Breast epithelium (tissue), 4 donors: ENCODE measurements around the gene MAP3K1. TPM values are rescaled to one million over a fixed set of nuclear protein-coding genes. Genes with fewer than 3 reads are reported as not detected.

Experiments
- DNase-seq, 2 donors: peaks; one replicate each; pipeline ENCODE4 v3.0.0-alpha.2; 2019; ENCODE audit warnings: low spot score in 2 of 2
- H3K27ac ChIP-seq, 2 donors: fragments of 200-600 bp; sonication (generic) in 1 of 2; one replicate each; pipeline ENCODE4 v1.5.1; 2016 to 2019; ENCODE audit warnings: mild to moderate bottlenecking in 1 of 2
- H3K27me3 ChIP-seq, 2 donors: fragments of 200-600 bp; sonication (generic) in 1 of 2; one replicate each; pipeline versions ENCODE4 v1.5.1 to v1.6.0; 2017 to 2019; ENCODE audit warnings: control low read depth in 1 of 2, mild to moderate bottlenecking in 1 of 2
- H3K36me3 ChIP-seq: fragments of 200-600 bp; one replicate; pipeline ENCODE4 v1.5.1; 2019
- H3K4me1 ChIP-seq, 2 donors: fragments of 200-600 bp; sonication (generic); one replicate each; pipeline ENCODE4 v1.5.1; 2016 to 2019; ENCODE audit warnings: control low read depth in 1 of 2
- H3K4me3 ChIP-seq, 3 donors: fragments of 200-600 bp; sonication (generic); 1 replicate in 2 of 3; 2 replicates in 1 of 3; pipeline ENCODE4 v1.5.1; 2016 to 2019; ENCODE audit warnings: mild to moderate bottlenecking in 3 of 3, moderate library complexity in 2 of 3
- H3K9me3 ChIP-seq, 2 donors: fragments of 200-600 bp; sonication (generic) in 1 of 2; one replicate each; pipeline ENCODE4 v1.5.1; 2016 to 2019; ENCODE audit warnings: control low read depth in 1 of 2
- CTCF ChIP-seq, 3 donors: fragments of 450-650 bp; IDR thresholded peaks; one replicate each; pipeline ENCODE4 v1.5.1; 2016 to 2017; ENCODE audit warnings: antibody characterized with exemption in 3 of 3, mild to moderate bottlenecking in 3 of 3, moderate library complexity in 3 of 3
- POLR2A ChIP-seq: fragments of 450-650 bp; IDR thresholded peaks from one replicate; pipeline ENCODE4 v1.6.1; 2016; ENCODE audit warnings: antibody characterized with exemption, mild to moderate bottlenecking, moderate library complexity
- POLR2AphosphoS5 ChIP-seq, 3 donors: sonication (generic); formaldehyde crosslinking; IDR thresholded peaks; one replicate each; pipeline ENCODE4 v1.6.1; 2017; ENCODE audit warnings: antibody characterized with exemption in 3 of 3
- intact Hi-C: fragments of 100-400 bp; cut with DNase I; formaldehyde crosslinking; loops from one replicate; pipeline ENCODE4 v1.15.1; 2023; ENCODE audit warnings: low total_unique reads
- total RNA-seq, 3 donors: library from RNA; depleted of rRNA; stranded (reverse); fragments of >200 nt; gene quantifications; one replicate each; pipeline ENCODE4 v1.1.0, GENCODE V29; 2016

Gene MAP3K1
- total RNA-seq, 3 donors from 2014 or later, result 14.9 to 138 (median 77.7) TPM

- intact Hi-C loops, result loop anchor here (5.0 kb wide), 1 partner anchor 329 kb away; no protein-coding TSS in a partner anchor
- Histone ChIP-seq H3K4me3 (no peak overlapping the region), H3K4me1 (no peaks in the 10 kb centered on the region), H3K9me3 (no peaks in the 10 kb centered on the region), H3K27ac (no peak overlapping the region), H3K36me3 (no peaks in the 10 kb centered on the region), H3K27me3 (no peaks in the 10 kb centered on the region)
- TF ChIP-seq POLR2A (no peak), CTCF (IDR thresholded peaks at IDR 0.05) (no peak), POLR2AphosphoS5 (IDR thresholded peaks at IDR 0.05) (no peak)
- no peak for DNase-seq
These were observed 32.1 kb upstream of the MAP3K1 start for GRCh38 chr5:56783261-56783660.

- DNase-seq, result no peak
- no peaks in the 10 kb centered on the region for H3K9me3 ChIP-seq
- TF ChIP-seq POLR2A (no peak), POLR2AphosphoS5 (IDR thresholded peaks at IDR 0.05) (no peak), CTCF (IDR thresholded peaks at IDR 0.05) (no peak)
These were observed 29.0 kb upstream of the MAP3K1 start for GRCh38 chr5:56786346-56786745.

GRCh38 chr5:56791396-56791795 is 24.0 kb upstream of the MAP3K1 start:
- no peaks in the 10 kb centered on the region for H3K27me3 ChIP-seq
- no peak overlapping the region for H3K27ac ChIP-seq
- H3K4me3 ChIP-seq, result no peak overlapping the region
- no peaks in the 10 kb centered on the region for H3K36me3 ChIP-seq
- intact Hi-C loops, result no loop called here
- no peak for DNase-seq
- H3K4me1 ChIP-seq, result no peaks in the 10 kb centered on the region
- TF ChIP-seq POLR2A (no peak), CTCF (IDR thresholded peaks at IDR 0.05) (no peak), POLR2AphosphoS5 (IDR thresholded peaks at IDR 0.05) (no peak)
- no peaks in the 10 kb centered on the region for H3K9me3 ChIP-seq

More at GRCh38 chr5:56786346-56786745, 29.0 kb upstream of the MAP3K1 start:
- Histone ChIP-seq H3K27ac (no peak overlapping the region), H3K36me3 (no peaks in the 10 kb centered on the region), H3K4me3 (no peak overlapping the region), H3K4me1 (no peaks in the 10 kb centered on the region), H3K27me3 (no peaks in the 10 kb centered on the region)
- intact Hi-C loops, result no loop called here

- Histone ChIP-seq H3K4me1 (no peaks in the 10 kb centered on the region), H3K36me3 (no peaks in the 10 kb centered on the region), H3K27ac (no peak overlapping the region), H3K4me3 (no peak overlapping the region), H3K9me3 (no peaks in the 10 kb centered on the region), H3K27me3 (no peaks in the 10 kb centered on the region)
- no peak for TF ChIP-seq POLR2AphosphoS5 (IDR thresholded peaks at IDR 0.05)
- TF ChIP-seq CTCF (IDR thresholded peaks at IDR 0.05), result no peak
- no peak for TF ChIP-seq POLR2A
- no peak for DNase-seq
- intact Hi-C loops, result no loop called here
These were observed 16.8 kb upstream of the MAP3K1 start for GRCh38 chr5:56798521-56798920.

GRCh38 chr5:56800186-56800585 is 15.2 kb upstream of the MAP3K1 start:
- Histone ChIP-seq H3K27ac (no peak overlapping the region), H3K9me3 (no peaks in the 10 kb centered on the region), H3K36me3 (no peaks in the 10 kb centered on the region), H3K4me1 (no peaks in the 10 kb centered on the region), H3K4me3 (no peak overlapping the region), H3K27me3 (no peaks in the 10 kb centered on the region)
- intact Hi-C loops, result no loop called here
- DNase-seq, result no peak
- TF ChIP-seq POLR2A, result no peak
- no peak for TF ChIP-seq POLR2AphosphoS5 (IDR thresholded peaks at IDR 0.05)
- no peak for TF ChIP-seq CTCF (IDR thresholded peaks at IDR 0.05)
